Measurements from ENCODE around the gene GOLGA8G.
"Not testable (repeated sequence)": the region's sequence is repeated elsewhere in the genome, so short reads cannot be mapped to it uniquely, and the experiment has no call there.

GOLGA8G gene

DNA sequence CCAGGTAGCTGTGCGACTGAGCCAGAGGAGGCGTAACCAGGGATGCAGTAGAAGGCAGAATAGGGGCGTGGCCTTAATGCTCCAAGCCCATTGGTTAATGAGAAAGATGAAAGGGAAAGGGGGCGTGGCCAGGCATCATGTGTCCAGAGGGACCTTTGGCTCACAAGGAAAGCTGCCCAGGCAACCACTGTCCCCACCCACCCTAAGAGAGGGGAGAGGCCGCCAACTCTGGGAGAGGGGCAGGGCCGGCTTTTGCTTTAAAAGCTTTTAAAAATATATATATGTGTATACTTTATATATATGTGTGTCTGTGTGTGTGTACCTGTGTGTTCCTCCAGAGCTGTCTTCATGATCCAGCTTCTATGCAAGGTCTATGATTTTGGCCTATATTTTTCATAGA, at the start of gene GOLGA8G:
Gene GOLGA8G, minus strand, starts transcription at position 18 of the 400 bp plus-strand sequence. CDS start 62 bp downstream, outside the sequence.
- not testable (repeated sequence) for DNase-seq

GRCh38 chr15:28573351-28573750, 40.6 kb upstream of the GOLGA8G start:
- not testable (repeated sequence) for DNase-seq

GRCh38 chr15:28553268-28553667, 20.5 kb upstream of the GOLGA8G start, which contains the start of gene GOLGA6L25:
TSS of gene GOLGA6L25 (plus strand) at chr15:28553568. CDS start at chr15:28553629, 61 bp downstream.
- DNase-seq, result not testable (repeated sequence)

GRCh38 chr15:28515208-28515607, 17.6 kb downstream of the GOLGA8G start:
- DNase-seq, result not testable (repeated sequence)

DNA sequence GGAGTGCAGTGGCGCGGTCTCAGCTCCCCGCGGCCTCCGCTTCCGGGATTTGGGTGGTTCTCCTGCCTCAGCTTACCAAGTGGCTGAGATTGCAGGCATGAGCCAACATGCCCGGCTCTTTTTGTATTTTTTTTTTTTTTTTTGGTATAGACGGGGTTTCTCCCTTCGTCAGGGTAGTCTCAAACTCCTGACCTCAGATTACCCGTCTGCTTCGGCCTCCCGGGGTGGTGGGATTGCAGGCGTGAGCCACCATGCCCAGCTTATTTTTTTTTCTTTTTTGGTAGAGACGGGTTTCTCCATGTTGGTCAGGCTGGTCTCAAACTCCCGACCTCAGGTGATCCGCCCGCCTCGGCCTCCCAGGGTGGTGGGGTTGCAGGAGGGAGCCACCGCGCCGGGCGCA, 18.6 kb downstream of the GOLGA8G start:
- DNase-seq, result not testable (repeated sequence)

GRCh38 chr15:28508217-28508889, 24.4 kb downstream of the GOLGA8G start:
- DNase-seq, result not testable (repeated sequence)

- not testable (repeated sequence) for DNase-seq
Measured at GRCh38 chr15:28481340-28481739, 51.4 kb downstream of the GOLGA8G start.
